Stomach (tissue), 4 donors: ENCODE results near the gene IDNK.

Experiments
- CTCF ChIP-seq, 7 experiments: fragments of 450-650 bp in 4 of 7; fragments of 200-600 bp in 3 of 7; sonication (generic) in 3 of 7; IDR thresholded peaks; one replicate each; pipeline ENCODE4 v1.5.1; 2016 to 2019; ENCODE audit warnings: antibody characterized with exemption in 7 of 7, control low read depth in 2 of 7, mild to moderate bottlenecking in 1 of 7
- EP300 ChIP-seq: sonication (generic); formaldehyde crosslinking; IDR thresholded peaks from one replicate; pipeline ENCODE4 v1.6.1; 2017; ENCODE audit warnings: antibody characterized with exemption
- POLR2A ChIP-seq, 4 donors: fragments of 450-650 bp; IDR thresholded peaks; one replicate each; pipeline ENCODE4 v1.6.1; 2016; ENCODE audit warnings: antibody characterized with exemption in 4 of 4, control low read depth in 2 of 4, mild to moderate bottlenecking in 1 of 4, moderate library complexity in 1 of 4

- TF ChIP-seq CTCF (IDR thresholded peaks at IDR 0.05) = peak in 5 of 7 experiments; percentile 48 to 84 (median 66)
- TF ChIP-seq POLR2A (IDR thresholded peaks at IDR 0.05) = no peak
- TF ChIP-seq EP300 = no peak
These were observed 26.1 kb downstream of the IDNK start for GRCh38 chr9:83649080-83649479.
